Measurements from ENCODE around the gene TGFB1I1. TPM values are rescaled to one million over a fixed set of nuclear protein-coding genes. Genes with fewer than 3 reads are reported as not detected.
A peak's percentile ranks its signal among the peaks of the same experiment; 100 is the strongest.
"Not testable (repeated sequence)": the region's sequence is repeated elsewhere in the genome, so short reads cannot be mapped to it uniquely, and the experiment has no call there.

The TGFB1I1 gene
- total RNA-seq, result 10 to 100 TPM in 1 of 2 donors, 1 to 10 TPM in 1; 7.4 to 42.8 TPM
- long read RNA-seq, transcript TGFB1I1-203 (11 exons, 1,898 nt), result major isoform, 11 of 17 reads
- long read RNA-seq, partial matches to known transcripts, result 2 of 17 reads
- long read RNA-seq, other reads (novel, unspliced or antisense), result 2 of 17 reads

DNA sequence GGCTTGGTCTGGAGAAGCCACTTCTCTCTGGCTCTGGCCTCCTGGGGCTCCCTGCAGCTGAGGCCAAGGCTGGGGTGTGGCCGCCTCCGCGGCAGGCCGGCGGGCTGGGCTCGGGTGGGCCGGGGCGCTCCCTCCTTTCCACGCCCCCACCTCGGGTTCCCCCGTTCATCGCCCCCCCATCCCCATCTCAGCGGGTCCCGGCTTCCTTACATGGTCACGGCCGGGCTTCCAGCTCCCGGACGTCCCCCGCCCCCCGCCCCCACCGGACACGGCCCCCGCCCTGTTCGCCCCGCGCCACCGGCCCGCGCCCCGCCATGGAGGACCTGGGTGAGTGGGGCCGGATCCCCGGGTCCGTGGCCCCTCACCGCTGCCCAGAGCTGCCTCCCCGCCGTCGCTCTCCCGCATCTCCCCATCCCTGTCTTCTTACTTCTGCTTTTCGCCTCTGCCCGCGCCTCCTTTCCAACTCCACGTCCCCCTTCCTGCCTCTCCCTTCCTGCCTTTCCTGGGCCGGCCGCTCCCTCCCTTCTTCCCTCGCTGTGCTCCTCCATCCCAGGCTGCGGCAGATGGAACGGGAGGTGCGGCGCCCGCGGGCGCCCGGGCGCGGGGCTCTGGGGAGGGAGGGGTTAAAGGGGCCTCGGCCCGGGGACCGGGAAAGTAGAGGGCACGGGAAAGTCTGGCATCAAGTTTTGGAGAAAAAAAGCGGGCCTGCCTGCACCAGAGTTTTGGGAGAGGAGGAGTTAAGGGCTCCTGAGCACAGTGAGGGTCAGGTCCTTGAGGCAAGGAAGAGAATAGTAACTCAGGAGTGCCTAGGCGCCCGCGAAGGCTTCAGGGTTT, at the start of gene TGFB1I1:
Gene TGFB1I1, plus strand, starts transcription at position 278 of the 834 bp plus-strand sequence. Its CDS starts 37 bp downstream, at position 315.
- DNase-seq (peak; percentile 62 to 76), ATAC-seq (peak; percentile 30)
- intact Hi-C loops (cut with DNase I, micrococcal nuclease), result no loop called here

DNA sequence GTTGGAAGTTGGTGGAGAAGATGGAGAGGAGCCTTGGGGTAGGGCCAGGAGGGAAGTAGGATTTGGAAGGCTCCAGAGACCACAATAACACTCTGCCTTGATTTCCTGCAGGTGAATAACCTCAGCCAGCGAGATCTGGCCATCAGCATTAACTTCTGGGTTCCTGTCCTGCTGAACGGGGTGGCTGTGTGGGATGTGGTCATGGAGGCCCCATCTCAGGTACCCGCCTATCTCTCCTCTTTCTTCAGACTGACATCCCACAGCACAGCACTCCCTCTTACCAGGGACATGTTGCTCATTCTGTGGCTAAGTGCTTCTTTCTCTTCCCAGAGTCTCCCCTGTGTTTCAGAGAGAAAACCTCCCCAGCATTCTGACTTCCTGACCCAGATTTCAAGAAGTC, 48.7 kb upstream of the TGFB1I1 start:
- DNase-seq (no peak), ATAC-seq (no peak)
- intact Hi-C loops (cut with DNase I, micrococcal nuclease), result no loop called here

- DNase-seq (no peak), ATAC-seq (no peak)
- intact Hi-C loops (cut with DNase I, micrococcal nuclease), result no loop called here
Observed at GRCh38 chr16:31423801-31424200, 48.2 kb upstream of the TGFB1I1 start.

GRCh38 chr16:31427441-31428278, 44.3 kb upstream of the TGFB1I1 start:
- peak; percentile 57 for ATAC-seq
- intact Hi-C loops (cut with DNase I, micrococcal nuclease), result no loop called here
- DNase-seq, result peak; percentile 34 to 63

DNA sequence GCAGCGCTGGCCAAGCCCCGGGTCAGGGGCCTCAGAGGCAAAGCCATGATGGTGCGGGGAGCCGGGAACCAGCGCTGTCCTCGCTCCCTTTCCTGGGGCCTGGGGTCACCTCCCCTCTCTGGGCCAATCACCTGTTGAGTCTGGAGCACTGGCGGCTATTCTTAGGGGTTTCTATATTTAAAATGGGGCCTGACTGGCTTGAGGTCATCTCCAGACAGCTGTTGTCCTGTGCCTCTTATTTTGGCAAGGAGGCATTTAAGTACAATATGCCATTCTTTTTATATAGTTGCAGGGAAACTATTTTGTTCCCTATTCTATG, 43.7 kb upstream of the TGFB1I1 start, which contains the start of gene COX6A2:
Gene COX6A2, minus strand, starts transcription at position 82 of the 319 bp plus-strand sequence. Its CDS starts 35 bp downstream, at position 47.
- ATAC-seq (no peak), DNase-seq (no peak)
- intact Hi-C loops (cut with DNase I, micrococcal nuclease), result no loop called here

GRCh38 chr16:31428638-31429247, 43.2 kb upstream of the TGFB1I1 start:
- intact Hi-C loops (cut with DNase I, micrococcal nuclease), result no loop called here
- DNase-seq (no peak), ATAC-seq (no peak)

DNA sequence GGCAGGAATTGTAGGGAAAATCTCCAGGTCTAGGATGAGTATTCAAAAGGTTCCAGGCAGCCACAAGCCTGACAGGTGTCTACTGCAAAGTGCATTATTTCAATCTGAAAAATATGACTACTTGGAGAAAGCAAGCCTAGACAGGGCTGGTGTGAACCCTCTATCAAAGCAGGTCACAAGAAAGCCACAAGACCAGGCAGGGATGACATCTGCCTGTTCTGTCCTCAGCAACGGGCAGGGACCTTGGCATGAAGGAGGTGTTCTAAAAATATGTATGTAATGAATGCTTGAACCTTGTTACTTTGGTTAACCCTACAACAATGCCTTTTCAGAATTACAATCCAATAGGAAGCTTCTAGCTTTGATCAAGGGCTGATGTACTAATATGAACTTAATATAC, 42.6 kb upstream of the TGFB1I1 start:
- ATAC-seq (no peak), DNase-seq (no peak)
- intact Hi-C loops (cut with DNase I, micrococcal nuclease), result no loop called here

DNA sequence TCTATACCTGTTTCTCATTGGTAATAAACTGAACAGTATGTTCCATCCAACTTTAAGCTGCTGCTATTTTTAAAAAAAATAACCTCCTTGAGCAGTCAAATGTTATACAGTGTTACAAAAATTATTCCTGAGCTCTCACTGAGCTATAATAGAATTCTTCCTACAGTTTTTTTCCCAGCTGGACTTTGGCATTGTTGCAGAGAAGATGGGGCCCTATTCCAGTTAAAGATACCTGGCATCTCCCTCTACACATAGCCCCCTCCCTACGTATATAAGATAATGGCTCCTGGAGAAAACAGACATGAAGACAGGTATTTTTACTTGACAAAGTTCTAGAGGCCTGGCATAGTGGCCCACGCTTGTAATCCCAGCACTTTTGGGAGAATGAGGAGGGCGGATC, 42.2 kb upstream of the TGFB1I1 start:
- intact Hi-C loops (cut with DNase I, micrococcal nuclease), result no loop called here
- no peak for ATAC-seq
- DNase-seq, result no peak

- no peak for ATAC-seq
- intact Hi-C loops (cut with DNase I, micrococcal nuclease), result no loop called here
Observed at GRCh38 chr16:31430380-31431052, 41.4 kb upstream of the TGFB1I1 start.

DNA sequence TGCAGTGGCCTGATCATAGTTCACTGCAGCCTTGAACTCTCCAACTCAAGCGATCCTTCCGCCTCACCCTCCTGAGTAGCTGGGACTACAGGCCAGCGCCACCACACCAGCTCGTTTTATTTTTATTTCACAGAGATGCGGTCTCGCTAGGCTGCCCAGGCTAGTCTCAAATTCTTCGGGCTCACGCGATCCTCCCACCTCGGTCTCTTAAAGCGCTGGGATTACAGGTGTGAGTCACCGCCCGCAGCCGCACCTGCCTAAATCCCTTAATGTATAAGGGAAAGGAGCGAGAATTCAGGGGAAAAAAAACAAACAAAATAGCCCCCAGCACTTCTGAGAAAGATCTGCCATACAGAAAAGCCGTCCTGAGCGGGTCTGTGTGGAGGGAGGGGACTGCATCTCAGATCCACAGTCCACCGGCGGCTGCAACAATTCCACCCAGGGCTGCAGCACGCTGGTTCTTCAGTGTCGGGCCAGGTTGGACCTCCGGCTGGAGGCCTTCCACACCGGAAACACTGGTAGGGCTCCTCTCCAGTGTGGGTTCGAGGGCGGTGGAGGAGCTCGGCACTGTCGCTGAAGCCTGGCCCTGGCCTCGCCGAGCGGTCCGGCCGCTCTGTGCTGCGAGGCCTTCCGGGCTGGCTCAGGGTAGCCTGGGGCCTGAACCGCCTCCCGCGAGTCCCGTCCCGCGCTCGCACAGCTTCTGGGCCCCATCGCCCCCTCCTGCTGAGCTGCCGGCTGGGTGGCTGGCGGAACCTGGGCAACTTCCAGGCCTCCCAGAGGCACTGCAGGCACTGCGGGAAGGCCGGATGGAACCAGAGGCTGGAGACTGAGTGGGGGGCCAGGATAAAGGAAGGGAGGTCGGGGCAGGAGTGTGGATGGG, 36.4 kb upstream of the TGFB1I1 start:
- intact Hi-C loops (cut with DNase I, micrococcal nuclease), result no loop called here
- ATAC-seq (no peak), DNase-seq (no peak)

More at GRCh38 chr16:31430380-31431052, 41.4 kb upstream of the TGFB1I1 start:
- no peak for DNase-seq

DNA sequence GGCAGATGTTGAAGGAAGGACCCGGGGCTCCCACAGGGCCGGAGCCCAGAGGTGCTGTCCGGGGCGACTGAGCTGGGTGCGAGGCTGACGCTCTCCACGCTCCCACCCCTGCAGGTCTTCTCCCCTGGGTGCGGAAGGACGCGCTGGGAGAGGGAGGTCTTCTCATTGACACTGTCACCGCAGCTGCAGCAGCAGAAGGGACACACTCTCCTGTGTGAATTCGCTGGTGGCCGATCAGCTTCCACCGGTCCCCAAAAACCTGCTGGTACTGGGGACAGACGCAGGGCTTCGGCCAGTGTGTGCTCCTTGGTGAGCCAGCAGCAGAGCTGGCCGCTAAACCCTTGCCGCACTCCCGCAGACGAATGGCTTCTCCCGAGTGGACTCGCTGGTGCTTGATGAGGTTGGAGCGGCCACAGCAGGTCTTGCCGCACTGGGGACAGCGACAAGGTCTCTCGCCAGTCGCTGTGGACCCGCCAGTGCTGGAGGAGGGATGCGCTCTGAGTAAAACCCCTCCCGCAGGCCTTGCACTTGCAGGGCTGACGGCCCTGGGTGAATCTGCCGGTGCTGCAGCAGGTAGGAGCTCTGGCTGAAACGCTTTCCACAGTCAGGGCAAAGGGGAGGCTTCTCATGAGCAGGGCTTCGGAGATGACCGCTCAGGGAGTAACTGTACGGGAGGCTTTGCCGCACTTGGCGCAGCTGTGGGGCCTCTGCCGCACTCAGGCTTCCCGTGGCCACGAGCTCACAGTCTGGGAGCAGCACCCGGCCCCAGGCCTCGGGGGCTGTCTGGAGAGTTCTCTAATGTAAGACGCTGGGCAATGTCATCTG, 35.5 kb upstream of the TGFB1I1 start:
- DNase-seq, result no peak
- intact Hi-C loops (cut with DNase I, micrococcal nuclease), result no loop called here

GRCh38 chr16:31438414-31438813, 33.5 kb upstream of the TGFB1I1 start:
- ATAC-seq (no peak), DNase-seq (no peak)
- intact Hi-C loops (cut with DNase I, micrococcal nuclease), result no loop called here

More for the DNA sequence above, 35.5 kb upstream of the TGFB1I1 start:
- no peak for ATAC-seq

DNA sequence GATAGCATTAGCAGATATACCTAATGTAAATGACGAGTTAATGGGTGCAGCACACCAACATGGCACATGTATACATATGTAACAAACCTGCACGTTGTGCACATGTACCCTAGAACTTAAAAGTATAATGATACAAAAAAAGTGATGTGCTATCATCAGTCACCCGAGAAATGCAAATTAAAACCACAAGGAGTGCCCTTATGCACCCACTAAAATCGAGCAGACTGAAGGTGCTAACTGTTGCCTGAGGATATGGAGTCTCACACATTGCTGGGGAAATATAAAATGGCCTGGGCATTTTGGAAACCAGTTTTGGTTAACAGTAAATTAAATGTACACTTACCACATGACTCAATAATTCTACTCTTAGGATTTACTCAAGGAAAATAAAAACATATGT, 32.9 kb upstream of the TGFB1I1 start:
- intact Hi-C loops (cut with DNase I, micrococcal nuclease); ATAC-seq; DNase-seq: not testable (repeated sequence)

DNA sequence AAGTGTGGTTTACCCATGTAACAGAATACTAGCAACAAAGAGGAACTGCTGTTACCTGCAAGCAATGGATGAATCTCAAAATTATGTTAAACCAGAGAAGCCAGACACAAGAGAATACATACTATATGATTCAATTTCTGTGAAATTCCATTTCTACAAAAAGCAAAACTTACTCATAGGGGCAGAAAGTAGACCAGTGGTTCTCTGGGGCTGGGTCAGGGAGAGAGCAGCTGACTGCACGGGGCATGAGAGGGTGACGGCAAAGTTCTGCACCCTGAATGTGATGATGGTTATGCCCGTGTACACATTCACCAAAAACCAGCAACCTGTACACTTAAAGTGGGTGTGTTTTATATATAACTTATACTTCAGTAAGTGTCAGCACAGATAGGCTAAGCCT, 32.4 kb upstream of the TGFB1I1 start:
- ATAC-seq, result no peak
- no peak for DNase-seq
- intact Hi-C loops (cut with DNase I, micrococcal nuclease), result no loop called here

DNA sequence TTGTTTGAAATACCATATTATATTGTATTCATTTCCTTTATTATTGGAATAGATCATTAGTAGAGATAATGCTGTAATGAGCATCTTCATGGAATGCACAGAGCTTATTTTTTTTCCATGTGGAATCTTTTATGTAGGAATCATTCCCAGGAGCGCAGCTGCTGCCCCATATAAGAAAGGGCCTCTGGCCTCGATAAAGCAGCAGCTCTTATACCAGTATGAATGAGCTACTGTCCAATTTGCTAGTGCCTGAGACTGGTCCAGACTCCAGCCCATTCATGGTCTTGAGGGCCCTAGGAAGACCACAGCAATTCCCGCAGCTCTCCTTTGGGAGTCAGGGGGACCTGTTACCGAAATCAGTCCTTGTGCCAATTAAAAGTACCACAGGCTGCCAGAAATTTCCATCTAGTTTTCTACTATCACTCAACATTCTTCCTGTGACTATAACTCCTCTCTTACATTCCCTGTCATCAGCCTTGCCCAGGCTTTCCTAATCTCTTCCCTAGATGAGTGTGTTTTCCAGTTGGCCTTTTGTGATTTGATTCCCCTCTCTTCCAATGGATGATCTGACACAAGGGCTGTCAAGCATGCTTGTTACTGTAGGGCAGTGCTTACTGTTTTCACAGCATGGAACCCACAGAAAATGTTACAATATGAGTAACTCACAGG, 31.3 kb upstream of the TGFB1I1 start:
- DNase-seq, result no peak
- no peak for ATAC-seq
- intact Hi-C loops (cut with DNase I, micrococcal nuclease), result loop anchor here (5.0 to 10.0 kb wide), 2 partner anchors 453 to 476 kb away; partner anchors contain the start of gene HSD3B7 (in 1 of the 2)

DNA sequence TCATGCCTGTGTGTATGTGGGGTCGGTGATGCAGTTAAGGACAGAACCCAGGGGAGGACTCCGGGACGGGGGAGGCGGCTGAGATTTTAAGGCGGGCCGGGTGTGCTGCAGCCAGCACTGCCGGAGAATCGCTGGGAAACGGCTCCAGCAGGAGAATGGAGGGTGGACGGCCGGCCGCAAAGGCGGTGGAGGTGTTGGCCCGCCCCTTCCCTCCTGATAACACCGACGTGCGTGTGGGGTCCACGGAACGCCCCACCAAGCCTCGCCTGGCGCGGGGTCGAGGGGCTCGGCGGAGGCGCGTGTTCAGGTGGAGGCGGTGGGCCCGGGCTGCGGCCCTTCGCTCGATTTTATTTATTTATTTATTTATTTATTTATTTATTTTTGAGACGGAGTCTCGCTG, 30.0 kb upstream of the TGFB1I1 start:
- intact Hi-C loops (cut with DNase I, micrococcal nuclease), result loop anchor here (5.0 to 10.0 kb wide), 2 partner anchors 455 to 477 kb away; partner anchors contain the start of gene HSD3B7 (in 1 of the 2)
- ATAC-seq, result no peak
- no peak for DNase-seq
